Endothelial cell of umbilical vein (primary cell): ENCODE data around the gene CDK9. TPM values are rescaled to one million over a fixed set of nuclear protein-coding genes. Genes with fewer than 3 reads are reported as not detected.

Experiments used
- BruUV-seq: library from RNA; stranded (reverse); fragments of 400-500 nt; replicated peaks from 2 replicates; lab custom pipeline; 2021; lab: Mats Ljungman, UMichigan
- CTCF ChIA-PET: fragments of 300-600, 350-600 bp; sonication (Branson Sonifier 250); formaldehyde crosslinking; loops from one replicate; lab custom pipeline; 2021; ENCODE audit warnings: antibody characterized with exemption, inconsistent platforms; lab: Charles Lee
- POLR2A ChIA-PET: fragments of 300-600, 350-600 bp; sonication (Branson Sonifier 250); formaldehyde crosslinking; loops from one replicate; lab custom pipeline; 2021; ENCODE audit warnings: antibody characterized with exemption, inconsistent platforms; lab: Charles Lee
- DNase-seq: peaks from one replicate; pipeline ENCODE4 v3.0.0-alpha.2; 2011; ENCODE audit warnings: low read depth, low spot score
- FAIRE-seq: peaks from 2 replicates; lab custom pipeline; 2011; peaks lifted over from hg19 to GRCh38; lab: Jason Lieb, UNC
- H2AFZ ChIP-seq: 2 replicates; pipeline ENCODE4 v1.6.0; 2012; ENCODE audit warnings: low read depth, low read length, control low read depth, inconsistent platforms
- H3K27ac ChIP-seq: 2 replicates; pipeline ENCODE4 v1.5.1; 2011; ENCODE audit warnings: low read depth, mild to moderate bottlenecking, control low read depth, low read length, moderate library complexity; ENCODE audit not compliant: insufficient read depth
- H3K27me3 ChIP-seq, 2 experiments: 2 replicates each; pipeline versions ENCODE4 v1.6.0 to v1.6.1; 2011; ENCODE audit warnings: low read length in 2 of 2, mixed read lengths in 1 of 2; ENCODE audit not compliant: control insufficient read depth in 2 of 2, insufficient read depth in 2 of 2
- H3K36me3 ChIP-seq, 2 experiments: 2 replicates in 1 of 2; 3 replicates in 1 of 2; pipeline ENCODE4 v1.5.1; 2011; ENCODE audit warnings: low read length in 2 of 2, mild to moderate bottlenecking in 1 of 2, moderate library complexity in 1 of 2; ENCODE audit not compliant: control insufficient read depth in 2 of 2, insufficient read depth in 2 of 2; ENCODE audit errors: extremely low read depth in 1 of 2
- H3K4me1 ChIP-seq: 3 replicates; pipeline ENCODE4 v1.5.1; 2011; ENCODE audit warnings: mild to moderate bottlenecking, low read length; ENCODE audit not compliant: control insufficient read depth, insufficient read depth; ENCODE audit errors: extremely low read depth
- H3K4me2 ChIP-seq: 2 replicates; pipeline ENCODE4 v1.6.1; 2011; ENCODE audit warnings: low read length, control low read depth, mixed read lengths; ENCODE audit not compliant: insufficient read depth
- H3K4me3 ChIP-seq, 3 experiments: fragments of 200-600 bp in 1 of 3; sonication (generic), shearing (Covaris generic) in 1 of 3; replicated peaks in 1 of 3; 2 replicates each; pipeline ENCODE4 v1.5.1; 2011 to 2016; ENCODE audit warnings: control low read depth in 3 of 3, low read length in 3 of 3, mild to moderate bottlenecking in 2 of 3, inconsistent platforms in 1 of 3, low read depth in 1 of 3, moderate library complexity in 1 of 3; ENCODE audit not compliant: insufficient read depth in 1 of 3
- H3K79me2 ChIP-seq: 2 replicates; pipeline ENCODE4 v1.6.0; 2012; ENCODE audit warnings: low read length, inconsistent platforms; ENCODE audit not compliant: control insufficient read depth, insufficient read depth
- H3K9ac ChIP-seq: replicated peaks from 2 replicates; pipeline ENCODE3; 2011; ENCODE audit warnings: low read length, control low read depth; ENCODE audit not compliant: insufficient read depth; ENCODE audit errors: extremely low read depth
- H3K9me1 ChIP-seq: replicated peaks from 3 replicates; pipeline ENCODE4 v1.6.0; 2011; ENCODE audit warnings: mild to moderate bottlenecking, low read length; ENCODE audit not compliant: control insufficient read depth, insufficient read depth; ENCODE audit errors: extremely low read depth
- H3K9me3 ChIP-seq: replicated peaks from 2 replicates; pipeline ENCODE4 v1.5.1; 2012; ENCODE audit warnings: low read length, inconsistent platforms; ENCODE audit not compliant: control insufficient read depth, insufficient read depth
- H4K20me1 ChIP-seq: replicated peaks from 2 replicates; pipeline ENCODE3; 2011; ENCODE audit warnings: mild to moderate bottlenecking, low read length; ENCODE audit not compliant: control insufficient read depth, insufficient read depth; ENCODE audit errors: extremely low read depth
- EZH2 ChIP-seq: IDR thresholded peaks from 2 replicates; pipeline ENCODE4 v1.6.1; 2012; ENCODE audit warnings: borderline replicate concordance, low read depth, mild to moderate bottlenecking, moderate library complexity, low read length, inconsistent platforms; ENCODE audit not compliant: severe bottlenecking
- FOS ChIP-seq: IDR thresholded peaks from 2 replicates; pipeline ENCODE4 v1.6.1; 2011; ENCODE audit warnings: mild to moderate bottlenecking, low read length, moderate library complexity, borderline replicate concordance; ENCODE audit not compliant: insufficient read depth
- GATA2 ChIP-seq: IDR thresholded peaks from 2 replicates; pipeline ENCODE4 v1.7.0; 2011; ENCODE audit warnings: low read depth, mild to moderate bottlenecking, moderate library complexity, mixed read lengths, low read length; ENCODE audit not compliant: insufficient read length, insufficient read depth
- JUN ChIP-seq: IDR thresholded peaks from 2 replicates; pipeline ENCODE4 v1.6.1; 2011; ENCODE audit warnings: borderline replicate concordance, low read depth; ENCODE audit not compliant: insufficient read length, insufficient read depth
- MYC ChIP-seq: IDR thresholded peaks from one replicate; pipeline ENCODE4 v1.6.1; 2011; ENCODE audit warnings: mild to moderate bottlenecking, low read depth, low read length
- POLR2A ChIP-seq: IDR thresholded peaks from 2 replicates; pipeline ENCODE4 v1.6.1; 2012; ENCODE audit warnings: low read depth, mild to moderate bottlenecking, control low read depth, low read length
- POLR2AphosphoS5 ChIP-seq: IDR thresholded peaks from 2 replicates; pipeline ENCODE4 v1.6.1; 2012; ENCODE audit warnings: low read depth, mild to moderate bottlenecking, control low read depth, low read length, moderate library complexity; ENCODE audit not compliant: insufficient read depth
- dilution Hi-C: fragments of 300-500 bp; cut with MboI; formaldehyde crosslinking; loops from one replicate; pipeline ENCODE4 v1.15.0; 2019; ENCODE audit warnings: low sequenced_read_pairs; ENCODE audit not compliant: extremely low pct_ligation_motif_present
- intact Hi-C: fragments of 100-400 bp; cut with micrococcal nuclease; formaldehyde crosslinking; loops from one replicate; pipeline ENCODE4 v1.10.0; 2022
- polyA plus RNA-seq, 4 experiments: library from polyadenylated mRNA; depleted of rRNA in 3 of 4; stranded (reverse) in 3 of 4; unstranded in 1 of 4; fragments of >200 nt; gene quantifications; 2 replicates each; pipeline versions ENCODE4 v1.2.1 to v1.2.3, GENCODE V29; 2011 to 2012; ENCODE audit warnings: missing spikeins in 1 of 4
- total RNA-seq: library from RNA; stranded (reverse); gene quantifications from 2 replicates; pipeline ENCODE4 v1.2.3, GENCODE V29; 2021
- TF ChIP-seq, protein P1 (sequence below): IDR thresholded peaks from 2 replicates; pipeline ENCODE4 v1.6.1; 2011; ENCODE audit not compliant: insufficient read depth, insufficient read length
- TF ChIP-seq, protein P2 (sequence below), 2 donors: IDR thresholded peaks; 1 replicate in 1 of 2; 2 replicates in 1 of 2; pipeline ENCODE4 v1.5.1; 2011; ENCODE audit warnings: low read length in 2 of 2, mild to moderate bottlenecking in 2 of 2, moderate library complexity in 2 of 2, control low read depth in 1 of 2, inconsistent platforms in 1 of 2, low read depth in 1 of 2; ENCODE audit not compliant: insufficient read depth in 1 of 2; ENCODE audit errors: extremely low read depth in 1 of 2

The CDK9 gene
- total and polyA plus RNA-seq, 2 donors (not counting 3 experiments of a cell fraction or from before 2014, with no cell fraction given) = 92.2 to 124 TPM

DNA sequence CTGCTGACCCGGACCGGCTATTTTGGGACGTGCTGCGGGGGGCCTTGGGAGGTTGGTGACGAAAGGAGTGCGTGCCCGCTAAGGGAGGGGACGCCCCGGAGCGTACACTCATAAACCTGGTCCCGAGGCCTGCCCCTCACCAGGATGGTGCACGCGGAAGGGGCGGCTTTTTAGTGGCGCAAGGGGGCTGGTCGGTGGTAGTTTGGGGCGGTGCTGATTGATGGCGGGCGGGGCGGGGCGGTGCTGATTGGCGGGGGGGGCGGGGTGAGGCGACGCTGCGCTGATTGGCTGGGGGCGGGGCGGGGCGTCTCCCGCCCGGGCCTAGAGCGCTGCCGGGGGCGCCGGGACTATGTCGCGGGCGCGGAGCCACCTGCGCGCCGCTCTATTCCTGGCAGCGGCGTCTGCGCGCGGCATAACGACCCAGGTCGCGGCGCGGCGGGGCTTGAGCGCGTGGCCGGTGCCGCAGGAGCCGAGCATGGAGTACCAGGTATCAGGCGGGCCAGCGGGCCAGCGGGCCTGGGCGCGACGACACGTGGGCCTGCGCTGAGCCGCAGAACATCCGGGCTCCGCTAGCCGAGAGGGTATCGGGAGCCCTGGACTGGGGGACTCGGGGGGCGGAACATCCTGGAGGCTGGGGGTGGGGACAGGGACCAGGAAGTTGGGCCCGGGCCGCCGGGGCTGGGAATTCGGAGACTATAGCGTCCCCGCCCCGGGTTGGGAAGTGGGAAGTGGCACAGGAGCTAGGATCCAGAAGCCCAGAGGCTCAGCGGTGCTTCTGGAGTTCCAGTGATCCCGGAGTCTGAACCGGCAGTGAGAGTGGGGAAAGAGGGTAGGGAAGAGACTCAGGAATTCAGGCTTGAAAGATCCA, 17.0 kb downstream of the CDK9 start, which contains the start of gene FPGS:
Gene FPGS, plus strand, starts transcription at position 307 of the 868 bp plus-strand sequence. Its CDS starts 43 bp downstream, at position 350.
- Histone ChIP-seq H3K9me1 (no peaks in the 10 kb centered on the region), H3K4me1 (peaks cover 19% of the 10 kb centered on the region), H4K20me1 (no peaks in the 10 kb centered on the region), H3K9me3 (no peaks in the 10 kb centered on the region), H3K4me2 (peak within 1 kb of the TSS; percentile 77), H3K9ac (peak within 1 kb of the TSS; percentile 91), H2AFZ (peak within 1 kb of the TSS; percentile 85), H3K27me3 (no peaks in the 10 kb centered on the region), H3K4me3 (peak within 1 kb of the TSS; percentile 71 to 80 (median 79)), H3K27ac (peak within 1 kb of the TSS; percentile 83), H3K36me3 (peaks cover 6 to 12% of the 10 kb centered on the region in 2 experiments), H3K79me2 (peaks cover 19% of the 10 kb centered on the region)
- TF ChIP-seq POLR2AphosphoS5 (peak; percentile 81), JUN (no peak), EZH2 (no peak), FOS (no peak), MYC (peak; percentile 72), POLR2A (peak; percentile 69), GATA2 (no peak)
- TF ChIP-seq, protein P1, sequence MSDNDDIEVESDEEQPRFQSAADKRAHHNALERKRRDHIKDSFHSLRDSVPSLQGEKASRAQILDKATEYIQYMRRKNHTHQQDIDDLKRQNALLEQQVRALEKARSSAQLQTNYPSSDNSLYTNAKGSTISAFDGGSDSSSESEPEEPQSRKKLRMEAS = peak; percentile 56
- TF ChIP-seq, protein P2, sequence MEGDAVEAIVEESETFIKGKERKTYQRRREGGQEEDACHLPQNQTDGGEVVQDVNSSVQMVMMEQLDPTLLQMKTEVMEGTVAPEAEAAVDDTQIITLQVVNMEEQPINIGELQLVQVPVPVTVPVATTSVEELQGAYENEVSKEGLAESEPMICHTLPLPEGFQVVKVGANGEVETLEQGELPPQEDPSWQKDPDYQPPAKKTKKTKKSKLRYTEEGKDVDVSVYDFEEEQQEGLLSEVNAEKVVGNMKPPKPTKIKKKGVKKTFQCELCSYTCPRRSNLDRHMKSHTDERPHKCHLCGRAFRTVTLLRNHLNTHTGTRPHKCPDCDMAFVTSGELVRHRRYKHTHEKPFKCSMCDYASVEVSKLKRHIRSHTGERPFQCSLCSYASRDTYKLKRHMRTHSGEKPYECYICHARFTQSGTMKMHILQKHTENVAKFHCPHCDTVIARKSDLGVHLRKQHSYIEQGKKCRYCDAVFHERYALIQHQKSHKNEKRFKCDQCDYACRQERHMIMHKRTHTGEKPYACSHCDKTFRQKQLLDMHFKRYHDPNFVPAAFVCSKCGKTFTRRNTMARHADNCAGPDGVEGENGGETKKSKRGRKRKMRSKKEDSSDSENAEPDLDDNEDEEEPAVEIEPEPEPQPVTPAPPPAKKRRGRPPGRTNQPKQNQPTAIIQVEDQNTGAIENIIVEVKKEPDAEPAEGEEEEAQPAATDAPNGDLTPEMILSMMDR (IDR thresholded peaks at IDR 0.05; ENCODE audit: extremely low read depth in 1 of 2, insufficient read depth in 1 of 2, low read depth in 1 of 2, low read length in 2 of 2) = peak in 1 of 2 donors; percentile 1
- FAIRE-seq (peak; percentile 87), DNase-seq (peak; percentile 86)
- CTCF ChIA-PET = interaction anchor here (0.8 to 1.9 kb wide), 4 partner anchors 17 to 68 kb away, joined by 3 to 9 read pairs (median 4); partner anchors contain the start of genes CDK9 and TOR2A
- BruUV-seq = no TSS peak
- intact Hi-C loops (loop anchor here (1.0 to 5.0 kb wide), 5 partner anchors 17 to 211 kb away; partner anchors contain the start of genes CDK9 and ENG), dilution Hi-C loops (no loop called here)
- POLR2A ChIA-PET = interaction anchor here (0.7 to 1.5 kb wide), 2 partner anchors 10 to 65 kb away, joined by 3 to 4 read pairs; no protein-coding TSS in a partner anchor
